ENCODE results near the gene ELOVL5.

DNA sequence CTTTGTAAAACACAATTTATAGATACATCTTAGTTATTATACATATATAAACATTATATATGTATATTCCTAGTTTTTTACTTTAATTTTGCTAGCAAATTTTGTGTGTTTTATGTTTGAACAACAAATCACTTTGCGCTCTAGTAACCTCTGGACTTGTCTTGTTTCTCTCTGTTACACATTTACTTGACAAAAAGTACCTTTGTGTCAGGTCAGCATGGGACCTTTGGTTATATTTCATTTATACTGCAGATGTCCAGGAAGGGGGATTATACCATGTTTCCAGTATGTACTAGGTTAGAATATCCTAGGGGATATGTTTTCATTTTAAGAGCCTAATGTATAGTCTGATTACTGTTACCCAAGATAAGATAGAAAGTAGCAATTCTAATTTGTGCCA is 28.5 kb upstream of the ELOVL5 start:
- TF ChIP-seq SIN3A (IDR thresholded peaks at IDR 0.05; ENCODE audit: borderline replicate concordance, insufficient read depth, low read length) (no peak), TAF1 (IDR thresholded peaks at IDR 0.05; ENCODE audit: borderline replicate concordance, insufficient read depth, low read length) (no peak), POLR2AphosphoS5 (IDR thresholded peaks at IDR 0.05; ENCODE audit: low read depth, low read length) (no peak)
